K562 treated with DMSO at 1 percent for 24 hours (cell line): ENCODE measurements around the gene DIRAS3. TPM values are rescaled to one million over a fixed set of nuclear protein-coding genes. Genes with fewer than 3 reads are reported as not detected.

ENCODE experiments used
- total RNA-seq: library from RNA; unstranded; fragments of 300-600 nt; gene quantifications from 2 replicates; pipeline ENCODE4 v1.2.3, GENCODE V29; 2022; ENCODE audit warnings: low read depth; ENCODE audit not compliant: insufficient read depth

The DIRAS3 gene
- 15.5 and 18.7 TPM in 2 replicates for total RNA-seq

GRCh38 chr1:68049941-68050878 is at the start of gene DIRAS3:
Gene DIRAS3 (minus strand): TSS chr1:68050627. CDS start chr1:68047297, 3,330 bp downstream.

Other genes with a start within 250 kb of the DIRAS3 start
- gene GNG12, start 217.2 kb downstream of the DIRAS3 start, total RNA-seq = 1.9 and 2.2 TPM in 2 replicates
- gene WLS, start 181.9 kb upstream of the DIRAS3 start, total RNA-seq = not detected in 2 replicates